ENCODE measurements around the gene AADACL4. TPM values are rescaled to one million over a fixed set of nuclear protein-coding genes. Genes with fewer than 3 reads are reported as not detected.
"Not testable (repeated sequence)": the region's sequence is repeated elsewhere in the genome, so short reads cannot be mapped to it uniquely, and the experiment has no call there.

The AADACL4 gene
- total RNA-seq, 1 donor from 2014 or later: not detected

DNA sequence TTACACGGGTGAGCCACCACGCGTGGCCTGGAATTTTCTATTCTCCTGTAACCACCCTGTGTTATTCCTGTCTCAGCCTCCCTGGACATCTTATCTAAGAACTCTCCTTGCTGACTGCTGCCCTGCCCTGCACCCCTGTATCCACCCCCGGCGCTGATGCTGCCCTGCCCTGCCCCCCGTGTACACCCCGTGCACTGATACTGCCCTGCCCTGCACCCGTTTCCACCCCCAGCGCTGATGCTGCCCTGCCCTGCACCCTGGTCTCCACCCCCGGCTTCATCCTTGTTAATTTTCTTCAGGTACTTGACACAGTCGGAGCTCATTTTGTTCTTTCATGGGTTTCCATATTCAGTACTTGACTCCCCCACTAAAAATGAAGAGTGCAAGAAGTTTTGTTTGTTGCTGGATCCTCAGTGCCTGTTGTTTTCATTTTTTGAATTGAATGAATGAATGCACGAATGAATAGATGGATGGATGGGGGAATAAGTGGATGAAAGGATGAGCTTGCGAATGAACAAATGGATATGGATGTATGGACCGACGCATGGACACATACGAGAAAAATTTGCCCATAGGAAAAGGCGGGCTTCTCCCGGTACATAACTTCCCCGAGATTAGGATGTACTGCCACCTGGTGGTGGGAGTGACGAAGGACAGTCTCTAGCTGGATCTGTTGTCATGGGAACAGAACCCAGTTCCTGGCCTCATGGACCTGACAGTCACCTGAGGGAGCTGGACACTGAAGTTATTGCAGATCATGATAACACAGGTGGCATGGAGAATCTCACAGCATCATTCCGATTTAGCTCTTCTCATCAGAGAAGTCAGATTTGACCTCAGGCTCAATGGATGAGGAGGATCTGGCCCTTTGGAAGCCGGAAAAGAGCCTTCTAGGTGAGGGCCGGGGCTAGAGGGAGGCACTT lies 14.9 kb downstream of the AADACL4 start:
- peak; percentile 94 for DNase-seq

DNA sequence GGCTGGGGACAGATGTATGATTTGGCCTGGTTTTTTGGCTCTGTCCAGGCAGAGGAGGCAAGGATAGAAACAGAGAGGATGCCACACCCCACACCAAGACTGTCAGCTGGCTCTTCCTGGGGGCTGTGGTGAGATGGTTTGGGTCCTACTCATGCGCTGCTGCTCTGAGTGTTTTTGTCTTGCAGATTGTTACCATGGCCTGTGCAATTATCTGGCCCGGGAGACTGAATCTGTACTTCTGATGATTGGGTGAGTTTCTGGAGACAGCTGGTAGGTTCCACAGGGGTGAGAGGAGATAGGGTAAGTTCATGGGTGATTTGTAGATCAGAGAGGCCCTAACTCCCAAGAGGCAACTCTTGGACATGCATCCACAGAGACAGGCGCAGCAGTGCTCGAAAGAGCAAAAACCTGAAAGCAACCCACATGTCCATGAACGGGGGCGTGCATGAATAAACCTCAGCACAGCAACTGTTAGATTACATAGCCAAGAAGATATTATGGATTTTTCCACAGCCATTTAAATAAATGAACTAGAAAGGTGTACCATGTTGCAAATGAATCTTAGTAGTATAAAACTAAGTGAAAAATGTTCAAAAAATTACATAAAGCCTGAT lies 17.8 kb downstream of the AADACL4 start:
- DNase-seq: no peak

DNA sequence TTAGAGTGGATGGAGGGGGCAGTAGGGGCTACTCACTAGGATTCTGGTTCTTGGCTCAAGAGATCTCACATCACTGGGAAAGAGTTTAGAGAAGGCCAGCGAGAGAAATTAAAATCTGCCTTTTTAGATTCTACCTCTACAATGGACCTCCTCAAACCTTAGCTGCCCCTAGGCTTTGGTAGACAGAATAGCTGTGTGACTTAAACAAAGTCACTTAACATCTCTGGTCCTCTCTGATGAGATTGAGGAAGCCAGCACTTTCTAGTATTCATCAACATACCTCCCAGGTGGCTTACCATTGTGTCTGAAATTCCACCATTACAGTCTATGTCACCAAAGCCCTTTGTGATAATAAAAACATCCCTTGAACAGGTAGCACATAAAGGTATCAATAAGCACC lies 18.7 kb downstream of the AADACL4 start:
- DNase-seq: no peak

DNA sequence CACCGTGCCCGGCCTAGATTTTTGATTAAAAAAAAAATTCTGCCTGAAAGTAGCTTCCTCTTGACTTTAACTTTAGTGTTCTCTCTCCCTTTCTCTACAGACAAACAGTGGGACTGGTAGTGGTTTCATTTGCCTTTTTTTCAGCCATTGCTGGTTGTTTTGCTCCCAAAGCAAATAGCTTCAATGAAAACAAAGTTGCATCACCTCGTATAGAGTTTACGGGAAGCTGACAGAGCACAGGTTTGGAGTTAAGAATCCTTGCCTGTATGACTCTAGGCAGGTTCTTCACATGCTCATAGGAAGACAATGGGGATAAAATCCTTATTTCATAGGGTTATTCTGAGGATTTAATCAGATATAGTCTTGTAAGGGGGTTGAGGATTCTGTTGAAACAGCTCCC lies 21.6 kb downstream of the AADACL4 start:
- DNase-seq: no peak

DNA sequence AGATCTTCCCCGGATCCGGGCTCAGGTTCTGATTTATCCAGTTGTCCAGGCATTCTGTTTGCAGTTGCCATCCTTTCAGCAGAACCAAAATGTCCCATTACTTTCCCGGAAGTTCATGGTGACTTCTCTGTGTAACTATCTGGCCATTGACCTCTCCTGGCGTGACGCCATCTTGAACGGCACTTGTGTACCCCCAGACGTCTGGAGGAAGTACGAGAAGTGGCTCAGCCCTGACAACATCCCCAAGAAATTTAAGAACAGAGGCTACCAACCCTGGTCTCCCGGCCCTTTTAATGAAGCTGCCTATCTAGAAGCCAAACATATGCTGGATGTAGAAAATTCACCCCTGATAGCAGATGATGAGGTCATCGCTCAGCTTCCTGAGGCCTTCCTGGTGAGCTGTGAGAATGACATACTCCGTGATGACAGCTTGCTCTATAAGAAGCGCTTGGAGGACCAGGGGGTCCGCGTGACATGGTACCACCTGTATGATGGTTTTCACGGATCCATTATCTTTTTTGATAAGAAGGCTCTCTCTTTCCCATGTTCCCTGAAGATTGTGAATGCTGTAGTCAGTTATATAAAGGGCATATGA lies 22.4 kb downstream of the AADACL4 start:
- no peak for DNase-seq

DNA sequence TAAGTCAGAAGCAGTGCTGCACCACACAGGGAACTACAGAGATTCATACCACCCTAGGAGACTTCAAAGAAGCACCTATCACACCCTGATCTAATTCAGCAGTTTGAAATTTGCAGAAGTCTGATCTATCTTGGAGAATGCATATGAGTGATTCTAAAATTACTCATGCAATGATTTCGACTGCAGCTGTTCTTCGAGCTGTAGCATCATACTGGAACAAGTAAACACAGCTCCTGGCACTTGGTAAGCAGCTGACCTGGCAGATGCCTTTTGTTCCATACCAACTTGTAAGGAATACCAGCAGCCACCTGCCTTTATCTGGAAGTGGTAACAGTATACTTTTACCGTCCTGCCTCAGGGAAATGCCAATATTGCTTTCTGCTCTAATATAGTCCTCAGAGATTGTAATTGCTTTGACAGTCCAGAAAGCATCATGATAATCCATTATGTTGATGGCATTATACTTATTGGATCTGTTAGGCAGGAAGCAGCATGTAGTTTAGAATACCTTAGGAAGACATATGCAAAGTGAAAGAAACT lies 25.7 kb downstream of the AADACL4 start:
- peak; percentile 78 for DNase-seq

DNA sequence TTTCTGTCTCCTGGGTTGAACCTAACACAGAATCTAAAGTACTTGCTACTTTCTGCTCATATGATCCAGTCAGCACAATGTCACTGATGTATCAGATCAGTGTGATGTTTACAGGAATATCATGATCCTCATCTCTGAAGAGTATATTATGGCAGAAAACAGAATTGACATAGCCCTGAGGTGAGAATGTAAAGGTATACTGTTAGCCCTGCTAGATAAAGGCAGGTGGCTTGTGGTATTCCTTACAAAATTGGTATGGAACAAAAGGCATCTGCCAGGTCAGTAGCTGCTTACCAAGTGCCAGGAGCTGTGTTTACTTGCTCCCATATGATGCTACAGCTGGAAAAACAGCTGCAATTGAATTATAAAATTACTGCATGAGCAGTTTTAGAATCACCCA lies 30.5 kb downstream of the AADACL4 start:
- DNase-seq: no peak

DNA sequence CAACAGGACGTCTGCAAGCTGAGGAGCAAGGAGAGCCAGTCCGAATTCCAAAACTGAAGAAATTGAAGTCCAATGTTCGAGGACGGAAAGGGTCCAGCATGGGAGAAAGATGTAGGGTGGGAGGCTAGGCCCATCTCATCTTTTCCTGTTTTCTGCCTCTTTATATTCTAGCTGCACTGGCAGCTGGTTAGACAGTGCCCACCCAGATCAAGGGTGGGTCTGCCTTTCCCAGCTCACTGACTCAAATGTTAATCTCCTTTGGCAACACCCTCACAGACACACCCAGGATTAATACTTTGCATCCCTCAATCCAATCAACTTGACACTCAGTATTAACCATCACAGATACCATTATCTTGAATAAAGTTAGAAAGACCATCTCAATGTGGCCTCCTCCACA lies 32.2 kb downstream of the AADACL4 start:
- not testable (repeated sequence) for DNase-seq

DNA sequence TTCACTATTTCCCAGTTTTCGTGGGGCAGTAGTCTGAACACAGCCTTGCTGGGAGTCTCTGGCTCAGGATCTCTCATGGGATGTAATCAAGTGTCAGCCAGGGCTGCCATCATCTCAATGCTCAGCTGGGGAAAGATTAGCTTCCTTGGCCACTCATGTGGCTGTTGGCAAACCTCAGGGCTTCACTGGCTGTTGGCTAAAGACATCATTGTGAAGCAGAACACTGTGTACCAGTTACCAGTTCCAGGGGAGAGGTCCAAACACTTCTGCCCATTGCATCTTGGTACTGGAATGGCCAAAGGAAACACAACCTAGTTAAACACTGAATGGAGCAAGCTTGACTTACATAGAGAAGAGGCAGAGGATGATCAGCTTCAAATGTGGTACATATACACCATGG lies 33.7 kb downstream of the AADACL4 start:
- DNase-seq: no peak

DNA sequence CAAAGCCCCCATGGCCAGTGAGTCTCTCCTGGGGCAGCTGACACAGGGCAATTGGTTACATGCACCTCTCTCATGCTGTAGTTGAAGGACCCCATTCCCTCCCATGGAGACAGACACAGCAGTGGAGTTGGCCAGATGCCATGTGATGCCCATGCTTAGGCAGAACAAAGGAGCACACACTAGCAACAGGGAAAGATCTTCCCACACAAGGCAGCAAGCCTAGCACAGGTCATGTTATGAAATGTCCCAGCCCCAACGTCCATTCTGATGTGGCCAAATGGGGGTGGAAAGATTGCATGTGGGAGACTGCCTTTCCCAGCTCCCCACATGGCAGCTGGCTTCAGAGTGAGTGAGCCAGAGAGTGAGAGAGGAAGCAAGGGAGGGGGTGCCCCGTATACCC lies 34.5 kb downstream of the AADACL4 start:
- DNase-seq: no peak

DNA sequence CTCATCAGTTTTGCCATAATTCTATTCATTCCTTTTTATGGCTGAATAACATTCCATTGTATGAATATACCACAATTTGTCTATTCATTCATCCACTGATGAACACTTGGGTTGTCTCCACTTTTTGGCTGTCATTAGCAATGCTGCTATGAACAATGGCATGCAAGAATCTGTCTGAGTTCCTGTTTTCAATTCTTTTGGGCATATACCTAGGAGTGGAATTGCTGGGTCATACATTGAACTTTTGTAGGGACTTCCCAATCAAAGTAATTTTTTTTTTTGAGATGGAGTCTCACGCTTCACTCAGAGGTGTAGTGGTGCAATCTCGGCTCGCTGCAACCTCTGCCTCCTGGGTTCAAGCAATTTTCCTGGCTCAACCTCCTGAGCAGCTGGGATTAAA lies 34.9 kb downstream of the AADACL4 start:
- DNase-seq: no peak

DNA sequence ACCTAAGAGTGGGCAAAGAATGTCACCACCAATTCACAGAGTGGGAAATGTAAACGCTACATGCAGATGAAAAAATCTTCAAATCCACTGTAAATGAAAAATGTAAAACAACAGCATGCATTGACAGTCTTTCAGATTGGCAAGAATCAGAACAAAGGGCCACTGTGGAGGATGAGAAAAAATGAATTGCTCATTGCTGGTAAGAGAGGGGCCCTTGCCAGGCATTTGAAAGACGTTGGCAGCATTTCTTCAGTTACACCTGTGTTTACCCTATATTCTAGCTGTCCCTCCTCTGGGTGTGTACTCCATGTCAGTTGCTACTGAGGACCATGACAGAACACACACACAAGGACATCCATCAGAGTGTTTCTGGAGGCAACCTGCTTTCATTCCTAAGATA lies 46.3 kb downstream of the AADACL4 start:
- DNase-seq: no peak

DNA sequence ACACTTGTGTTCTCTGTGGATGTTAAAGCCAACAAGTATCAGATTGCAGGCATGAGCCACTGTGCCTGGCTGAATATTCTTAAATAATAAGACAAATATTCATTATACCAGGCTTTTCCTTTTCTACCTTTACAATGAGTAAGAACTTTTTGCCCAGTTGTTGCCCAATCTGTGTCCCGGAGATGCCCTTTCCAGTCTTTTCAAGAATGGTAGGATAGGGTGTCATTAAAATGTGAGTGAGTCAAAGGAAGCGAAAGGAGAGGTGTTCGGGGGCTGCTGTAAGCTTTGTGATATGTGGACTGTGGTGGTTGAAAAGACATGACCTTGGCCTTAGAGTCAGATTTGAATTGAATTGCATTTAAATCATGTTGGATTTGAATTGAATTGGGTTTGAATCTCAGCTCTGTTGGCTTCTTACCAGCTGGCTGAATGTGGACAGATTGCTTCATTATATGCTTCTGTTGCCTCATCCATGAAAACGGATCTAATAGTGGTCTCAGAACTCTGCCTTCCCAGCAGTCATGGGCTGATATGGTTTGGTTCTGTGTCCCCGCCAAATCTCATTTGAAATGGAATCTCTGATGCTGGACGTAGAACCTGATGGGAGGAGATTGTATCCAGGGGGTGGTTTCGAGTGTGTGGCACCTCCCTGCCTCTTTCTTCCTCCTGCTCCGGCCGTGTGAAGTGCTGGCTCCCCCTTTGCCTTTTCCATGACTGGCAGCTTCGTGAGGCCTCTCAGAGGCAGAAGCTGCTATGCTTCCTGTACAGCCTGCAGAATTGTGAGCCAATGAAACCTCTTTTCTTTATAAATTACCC lies 49.3 kb downstream of the AADACL4 start:
- peak; percentile 11 for DNase-seq

DNA sequence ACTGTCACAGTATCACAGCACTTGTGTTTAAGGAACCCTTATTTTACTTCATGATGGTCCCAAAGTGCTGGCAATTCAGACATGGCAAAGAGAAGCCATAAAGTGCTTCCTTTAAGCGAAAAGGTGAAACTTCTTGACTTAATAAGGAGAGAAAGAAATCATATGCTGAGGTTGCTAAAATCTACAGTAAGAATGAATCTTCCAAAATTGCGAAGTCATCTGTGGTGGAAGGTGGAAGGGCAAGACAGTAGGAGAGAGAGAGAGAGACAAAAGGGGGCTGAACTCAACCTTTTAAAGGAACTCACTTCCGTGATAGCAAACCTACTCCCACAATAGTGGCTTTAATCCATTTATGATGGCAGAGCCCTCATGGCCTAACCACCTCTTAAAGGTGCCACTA lies 52.8 kb downstream of the AADACL4 start:
- DNase-seq: no peak

DNA sequence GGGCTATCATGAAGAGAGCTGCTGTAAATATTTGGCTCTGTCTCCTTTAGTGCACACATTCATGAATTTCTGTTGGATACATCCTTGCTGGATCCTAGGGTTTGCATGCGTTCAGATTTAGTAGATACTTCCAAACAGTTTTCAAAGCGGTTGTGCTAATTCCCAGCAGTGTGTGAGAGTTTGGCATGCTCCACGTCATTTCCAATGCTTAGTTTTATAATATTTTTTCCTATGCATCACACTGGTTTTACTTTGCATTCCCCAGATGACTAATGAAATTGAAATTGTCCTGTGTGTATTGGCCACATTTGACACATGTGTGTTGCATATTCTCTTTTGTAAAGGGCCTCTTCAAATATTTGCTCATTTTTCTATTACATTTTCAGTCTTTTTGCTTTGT lies 53.5 kb downstream of the AADACL4 start:
- DNase-seq: no peak

DNA sequence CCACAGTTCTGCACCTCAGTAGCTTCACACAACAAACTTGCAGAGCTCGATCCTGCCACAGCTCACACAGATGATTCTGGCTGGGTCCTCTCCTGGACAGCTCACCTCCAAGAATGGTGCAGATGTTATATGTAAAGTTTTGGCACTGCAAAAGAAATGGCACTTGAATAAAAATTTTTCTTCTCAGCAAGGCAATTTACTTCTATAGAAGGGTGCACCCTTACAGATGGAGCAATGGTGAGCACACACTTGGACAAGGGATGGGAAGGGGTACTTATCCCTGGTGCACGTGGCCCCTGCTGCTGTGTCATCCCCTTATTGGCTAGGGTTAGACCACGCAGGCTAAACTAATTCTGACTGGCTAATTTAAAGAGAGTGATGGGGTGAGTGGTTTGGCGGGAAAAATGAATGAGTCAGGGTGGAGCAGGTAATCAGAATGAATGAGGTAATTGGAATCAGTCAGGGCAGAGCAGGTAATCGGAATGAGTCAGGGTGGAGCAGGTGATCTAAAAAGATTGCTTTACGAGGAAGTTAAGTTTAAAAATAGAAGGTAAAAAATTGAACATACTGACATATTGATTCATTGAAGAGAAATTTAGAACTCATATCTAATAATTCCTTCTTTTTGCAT lies 60.1 kb downstream of the AADACL4 start:
- no peak for DNase-seq

DNA sequence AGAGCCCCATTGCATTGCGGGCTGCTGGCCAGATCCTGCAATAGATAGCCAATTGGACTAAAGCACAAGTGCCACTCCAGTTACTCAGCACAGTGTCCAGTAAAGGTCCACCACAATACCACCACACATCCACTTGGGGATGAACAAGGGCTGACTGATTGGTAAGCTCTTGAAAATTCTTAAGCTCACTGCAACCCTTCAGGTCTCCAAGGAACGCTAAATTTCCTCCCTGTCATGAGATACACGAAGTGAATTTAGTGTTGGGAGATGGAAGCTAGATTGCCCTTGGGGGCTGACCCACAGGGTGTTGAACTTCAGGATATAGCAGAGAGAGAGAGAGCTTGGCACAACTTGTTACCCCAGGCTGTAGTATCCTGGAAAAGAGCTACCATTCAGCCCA lies 62.2 kb downstream of the AADACL4 start:
- no peak for DNase-seq

DNA sequence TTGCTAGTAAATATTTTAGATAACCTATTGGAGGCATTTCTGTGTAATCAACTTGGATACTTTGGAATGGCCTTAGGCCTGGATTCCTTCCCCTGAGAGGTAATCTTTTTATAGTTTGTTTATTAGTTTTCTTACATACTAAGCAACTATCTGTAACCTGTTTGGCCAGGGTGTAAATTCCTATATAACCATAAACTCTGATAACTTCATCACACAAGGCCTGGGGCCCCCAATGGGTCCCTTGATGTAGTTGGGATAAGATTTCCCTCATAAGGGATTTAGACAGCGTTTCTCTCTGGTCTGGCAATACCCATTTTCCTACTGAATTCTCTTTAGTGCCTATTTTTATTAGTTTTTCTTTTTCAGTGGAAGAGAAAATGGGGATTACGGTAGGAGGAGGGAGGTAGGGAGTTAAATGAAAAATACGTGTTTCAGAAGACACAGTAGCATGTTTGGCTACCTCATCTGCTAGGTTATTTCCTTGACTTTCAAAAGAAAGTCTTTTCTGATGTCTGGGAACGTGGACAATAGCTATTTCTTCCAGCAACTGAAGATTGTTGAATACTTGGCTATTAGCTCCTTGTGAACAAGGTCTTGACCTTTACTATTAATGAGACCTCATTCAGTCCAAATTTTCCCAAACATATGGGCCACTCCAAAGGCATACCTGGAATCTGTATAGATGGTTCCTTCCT lies 64.7 kb downstream of the AADACL4 start:
- no peak for DNase-seq

DNA sequence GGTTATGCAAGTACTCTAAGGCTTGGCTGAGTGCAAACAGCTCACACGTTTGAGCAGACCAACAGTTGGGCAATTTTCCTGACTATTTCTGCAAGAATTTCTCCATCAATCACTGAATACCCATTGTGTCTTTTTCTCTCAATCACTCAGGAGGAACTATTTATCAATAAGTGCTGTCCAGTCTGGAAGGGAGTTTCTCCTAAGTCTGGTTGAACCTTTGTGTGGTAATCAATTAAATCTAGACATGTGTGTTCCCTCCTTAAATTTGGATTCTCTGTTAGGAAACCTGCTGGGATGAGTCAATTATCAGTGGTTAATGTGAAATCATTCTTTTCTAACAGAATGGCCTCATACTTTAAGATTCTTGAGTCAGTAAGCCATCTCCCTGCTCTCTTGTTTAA lies 65.2 kb downstream of the AADACL4 start:
- DNase-seq: no peak

DNA sequence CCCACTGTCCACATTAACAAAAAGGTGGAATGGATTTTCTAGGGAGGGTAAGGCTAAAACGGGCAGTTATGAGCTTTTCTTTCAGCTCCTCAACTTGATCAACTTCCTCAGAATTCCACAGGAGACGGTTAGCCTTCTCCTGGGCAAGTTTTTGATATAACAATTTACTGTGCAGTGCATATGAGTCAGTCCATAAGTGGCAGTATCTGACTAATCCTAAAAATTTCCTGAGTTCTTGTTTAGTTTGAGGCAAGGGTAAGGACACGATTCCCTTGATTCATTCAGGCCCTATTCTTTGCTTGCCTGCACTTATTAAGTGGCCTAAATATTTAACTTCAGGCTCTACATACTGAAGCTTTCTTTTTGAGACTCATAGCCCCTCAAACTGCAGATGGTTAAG lies 65.8 kb downstream of the AADACL4 start:
- DNase-seq: no peak

DNA sequence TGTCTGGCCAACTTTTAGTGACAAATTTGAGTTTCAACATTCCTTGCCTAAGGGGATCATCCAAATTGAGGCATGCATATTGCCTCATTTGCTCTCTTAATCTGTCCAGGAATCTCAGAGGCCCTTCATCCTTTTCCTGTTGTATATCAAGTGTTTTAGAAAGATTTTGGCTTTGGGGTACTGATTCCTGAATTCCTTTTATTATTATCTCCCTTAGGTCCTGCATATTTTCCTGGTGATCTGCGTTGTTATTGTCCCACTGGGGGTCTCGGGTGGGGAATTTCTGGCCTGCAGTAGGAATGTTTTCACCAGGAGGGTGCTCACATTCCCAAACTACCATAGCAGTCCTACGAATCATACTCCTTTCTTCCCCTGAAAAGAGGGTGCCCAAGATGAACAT lies 67.7 kb downstream of the AADACL4 start:
- DNase-seq: no peak
